ENCODE measurements around the gene NPPA.

The NPPA gene

GRCh38 chr1:11796036-11796828 lies 51.4 kb downstream of the NPPA start:
- H3K4me3 ChIP-seq (ENCODE audit: low read depth, low read length) = no peak overlapping the region
- DNase-seq (ENCODE audit: low read depth) = no peak
- TF ChIP-seq, protein P1, sequence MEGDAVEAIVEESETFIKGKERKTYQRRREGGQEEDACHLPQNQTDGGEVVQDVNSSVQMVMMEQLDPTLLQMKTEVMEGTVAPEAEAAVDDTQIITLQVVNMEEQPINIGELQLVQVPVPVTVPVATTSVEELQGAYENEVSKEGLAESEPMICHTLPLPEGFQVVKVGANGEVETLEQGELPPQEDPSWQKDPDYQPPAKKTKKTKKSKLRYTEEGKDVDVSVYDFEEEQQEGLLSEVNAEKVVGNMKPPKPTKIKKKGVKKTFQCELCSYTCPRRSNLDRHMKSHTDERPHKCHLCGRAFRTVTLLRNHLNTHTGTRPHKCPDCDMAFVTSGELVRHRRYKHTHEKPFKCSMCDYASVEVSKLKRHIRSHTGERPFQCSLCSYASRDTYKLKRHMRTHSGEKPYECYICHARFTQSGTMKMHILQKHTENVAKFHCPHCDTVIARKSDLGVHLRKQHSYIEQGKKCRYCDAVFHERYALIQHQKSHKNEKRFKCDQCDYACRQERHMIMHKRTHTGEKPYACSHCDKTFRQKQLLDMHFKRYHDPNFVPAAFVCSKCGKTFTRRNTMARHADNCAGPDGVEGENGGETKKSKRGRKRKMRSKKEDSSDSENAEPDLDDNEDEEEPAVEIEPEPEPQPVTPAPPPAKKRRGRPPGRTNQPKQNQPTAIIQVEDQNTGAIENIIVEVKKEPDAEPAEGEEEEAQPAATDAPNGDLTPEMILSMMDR (IDR thresholded peaks at IDR 0.05; ENCODE audit: control insufficient read depth, extremely low read depth, insufficient read depth) = no peak

Data from LNCaP clone FGC (cell line).